GM12878 (cell line): ENCODE measurements around the gene TPM4. TPM values are rescaled to one million over a fixed set of nuclear protein-coding genes. Genes with fewer than 3 reads are reported as not detected.

Experiments
- ASH2L ChIP-seq: fragments of 300-600, 200-600 bp; sonication (generic); IDR thresholded peaks from 2 replicates; pipeline ENCODE4 v1.6.1; 2017; ENCODE audit warnings: low read depth, mild to moderate bottlenecking, borderline replicate concordance
- ATF7 ChIP-seq: fragments of 450-650 bp; IDR thresholded peaks from 2 replicates; pipeline ENCODE4 v1.6.1; 2016; ENCODE audit warnings: low read depth, mild to moderate bottlenecking
- CBX3 ChIP-seq: fragments of 200-600 bp; sonication (generic); IDR thresholded peaks from 2 replicates; pipeline ENCODE4 v1.6.1; 2016; ENCODE audit warnings: low read depth, borderline replicate concordance
- CHD2 ChIP-seq: IDR thresholded peaks from 2 replicates; pipeline ENCODE4 v1.6.1; 2011; ENCODE audit warnings: low read depth, low read length, improper control_type of control experiment, borderline replicate concordance
- CREM ChIP-seq: IDR thresholded peaks from 2 replicates; pipeline ENCODE4 v1.6.1; 2014; ENCODE audit warnings: antibody characterized with exemption, low read depth
- ETV6 ChIP-seq, 2 experiments: fragments of 450-650 bp in 1 of 2; IDR thresholded peaks in 1 of 2; conservative IDR thresholded peaks in 1 of 2; 2 replicates each; pipeline ENCODE4 v1.6.1; 2014; ENCODE audit warnings: antibody characterized with exemption in 1 of 2, borderline replicate concordance in 1 of 2, low read depth in 1 of 2, mild to moderate bottlenecking in 1 of 2, moderate library complexity in 1 of 2
- NFYA ChIP-seq: IDR thresholded peaks from 2 replicates; pipeline ENCODE4 v1.6.1; 2011; ENCODE audit warnings: low read depth, mild to moderate bottlenecking, low read length, improper control_type of control experiment, borderline replicate concordance
- NR2C2 ChIP-seq: IDR thresholded peaks from 2 replicates; pipeline ENCODE4 v1.6.1; 2011; ENCODE audit warnings: borderline replicate concordance, low read depth; ENCODE audit not compliant: control insufficient read depth, insufficient read length
- NR2F1 ChIP-seq: fragments of 450-650 bp; conservative IDR thresholded peaks from 2 replicates; pipeline ENCODE4 v1.6.1; 2017; ENCODE audit warnings: mild to moderate bottlenecking
- POU2F2 ChIP-seq: IDR thresholded peaks from 3 replicates; pipeline ENCODE4 v1.6.1; 2011; ENCODE audit warnings: low read depth, mild to moderate bottlenecking, low read length, borderline replicate concordance
- RCOR1 ChIP-seq: conservative IDR thresholded peaks from 2 replicates; pipeline ENCODE4 v1.6.1; 2012; ENCODE audit warnings: low read depth, low read length, improper control_type of control experiment
- RELA ChIP-seq: fragments of 450-650 bp; IDR thresholded peaks from 2 replicates; pipeline ENCODE4 v1.8.0; 2014; ENCODE audit warnings: borderline replicate concordance; ENCODE audit not compliant: partially characterized antibody
- SREBF1 ChIP-seq: IDR thresholded peaks from 2 replicates; pipeline ENCODE4 v1.6.1; 2012; ENCODE audit warnings: mild to moderate bottlenecking, low read length
- WRNIP1 ChIP-seq: IDR thresholded peaks from 2 replicates; pipeline ENCODE4 v1.6.1; 2011; ENCODE audit warnings: low read depth, low read length, improper control_type of control experiment, borderline replicate concordance
- polyA plus RNA-seq, 11 experiments: library from polyadenylated mRNA; depleted of rRNA in 4 of 11; unstranded in 6 of 11; stranded (reverse) in 5 of 11; fragments of >200 nt; fragmentation: Nextera tagmentation in 4 of 11; fragmentation: Illumina TruSeq in 1 of 11; extraction: Ambion mirVana in 4 of 11; extraction: Trizol in 1 of 11; gene quantifications; 1 replicate in 1 of 11; 2 replicates in 10 of 11; pipeline versions ENCODE4 v1.2.1 to v1.2.3, GENCODE V29; 2011 to 2016; ENCODE audit warnings: inconsistent platforms in 2 of 11, missing spikeins in 2 of 11, low read depth in 1 of 11
- total RNA-seq, 4 experiments: library from RNA; depleted of rRNA in 3 of 4; stranded (reverse); fragments of >200 nt in 3 of 4; fragmentation: Illumina TruSeq in 1 of 4; extraction: Trizol in 1 of 4; gene quantifications; 2 replicates each; pipeline versions ENCODE4 v1.2.1 to v1.2.3, GENCODE V29; 2013 to 2021
- TF ChIP-seq, protein P1 (sequence below): fragments of 450-650 bp; IDR thresholded peaks from 2 replicates; pipeline ENCODE4 v1.6.1; 2017; ENCODE audit warnings: mild to moderate bottlenecking, moderate library complexity
- TF ChIP-seq, protein P2 (sequence below): fragments of 450-650 bp; IDR thresholded peaks from 2 replicates; pipeline ENCODE4 v1.6.1; 2016; ENCODE audit warnings: mild to moderate bottlenecking

Gene TPM4
- total and polyA plus RNA-seq, 10 of the 15 experiments (the other 5 are each of a cell fraction or from before 2014, with no cell fraction given) = 183 to 620 (median 407) TPM

DNA sequence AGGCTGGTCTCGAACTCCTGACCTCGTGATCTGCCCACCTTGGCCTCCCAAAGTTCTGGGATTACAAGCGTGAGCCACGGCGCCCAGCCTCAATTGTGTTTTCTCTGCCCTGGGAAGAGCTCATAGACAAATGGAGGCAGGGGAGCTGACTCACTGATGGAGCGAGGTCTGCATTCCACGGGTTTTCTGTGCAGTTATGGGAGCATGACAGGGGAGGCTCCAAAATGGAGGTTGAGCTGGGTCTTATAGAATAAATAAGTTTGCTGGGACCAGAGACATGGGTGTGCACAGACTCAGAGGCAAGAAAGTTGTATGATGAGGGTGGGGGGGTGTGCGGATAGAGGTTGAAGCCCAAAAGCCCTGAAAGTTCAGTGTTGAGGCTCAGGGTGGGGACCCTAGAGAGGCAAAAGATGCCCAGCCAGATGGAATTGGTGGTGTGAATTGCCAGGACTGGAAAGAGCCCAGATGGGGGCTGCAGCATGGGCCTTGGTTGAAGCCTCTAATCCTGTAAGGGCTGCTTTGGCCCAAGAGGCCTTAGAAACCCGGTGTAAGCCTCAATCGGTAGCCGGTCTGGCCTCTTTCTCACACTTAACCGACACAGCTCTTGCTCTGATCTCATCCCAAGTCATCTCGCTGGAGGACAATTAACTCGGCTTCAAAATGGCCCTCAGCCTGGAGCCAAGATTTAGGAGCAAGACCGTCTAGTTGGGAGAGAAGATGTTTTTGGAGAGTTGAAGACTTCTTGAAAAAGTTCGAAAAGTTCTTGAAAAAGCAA, 1.9 kb downstream of the TPM4 start (continued):
- TF ChIP-seq, protein P1, sequence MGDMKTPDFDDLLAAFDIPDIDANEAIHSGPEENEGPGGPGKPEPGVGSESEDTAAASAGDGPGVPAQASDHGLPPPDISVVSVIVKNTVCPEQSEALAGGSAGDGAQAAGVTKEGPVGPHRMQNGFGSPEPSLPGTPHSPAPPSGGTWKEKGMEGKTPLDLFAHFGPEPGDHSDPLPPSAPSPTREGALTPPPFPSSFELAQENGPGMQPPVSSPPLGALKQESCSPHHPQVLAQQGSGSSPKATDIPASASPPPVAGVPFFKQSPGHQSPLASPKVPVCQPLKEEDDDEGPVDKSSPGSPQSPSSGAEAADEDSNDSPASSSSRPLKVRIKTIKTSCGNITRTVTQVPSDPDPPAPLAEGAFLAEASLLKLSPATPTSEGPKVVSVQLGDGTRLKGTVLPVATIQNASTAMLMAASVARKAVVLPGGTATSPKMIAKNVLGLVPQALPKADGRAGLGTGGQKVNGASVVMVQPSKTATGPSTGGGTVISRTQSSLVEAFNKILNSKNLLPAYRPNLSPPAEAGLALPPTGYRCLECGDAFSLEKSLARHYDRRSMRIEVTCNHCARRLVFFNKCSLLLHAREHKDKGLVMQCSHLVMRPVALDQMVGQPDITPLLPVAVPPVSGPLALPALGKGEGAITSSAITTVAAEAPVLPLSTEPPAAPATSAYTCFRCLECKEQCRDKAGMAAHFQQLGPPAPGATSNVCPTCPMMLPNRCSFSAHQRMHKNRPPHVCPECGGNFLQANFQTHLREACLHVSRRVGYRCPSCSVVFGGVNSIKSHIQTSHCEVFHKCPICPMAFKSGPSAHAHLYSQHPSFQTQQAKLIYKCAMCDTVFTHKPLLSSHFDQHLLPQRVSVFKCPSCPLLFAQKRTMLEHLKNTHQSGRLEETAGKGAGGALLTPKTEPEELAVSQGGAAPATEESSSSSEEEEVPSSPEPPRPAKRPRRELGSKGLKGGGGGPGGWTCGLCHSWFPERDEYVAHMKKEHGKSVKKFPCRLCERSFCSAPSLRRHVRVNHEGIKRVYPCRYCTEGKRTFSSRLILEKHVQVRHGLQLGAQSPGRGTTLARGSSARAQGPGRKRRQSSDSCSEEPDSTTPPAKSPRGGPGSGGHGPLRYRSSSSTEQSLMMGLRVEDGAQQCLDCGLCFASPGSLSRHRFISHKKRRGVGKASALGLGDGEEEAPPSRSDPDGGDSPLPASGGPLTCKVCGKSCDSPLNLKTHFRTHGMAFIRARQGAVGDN = 0 out of 2 replicates have a peak, but pooled peaks have one; percentile 46
- no peak for TF ChIP-seq SREBF1
- TF ChIP-seq RELA = no peak
- TF ChIP-seq NR2C2 = no peak
- TF ChIP-seq WRNIP1 = peak; percentile 46; the same call in 1 of the 2 replicates
- TF ChIP-seq, protein P2, sequence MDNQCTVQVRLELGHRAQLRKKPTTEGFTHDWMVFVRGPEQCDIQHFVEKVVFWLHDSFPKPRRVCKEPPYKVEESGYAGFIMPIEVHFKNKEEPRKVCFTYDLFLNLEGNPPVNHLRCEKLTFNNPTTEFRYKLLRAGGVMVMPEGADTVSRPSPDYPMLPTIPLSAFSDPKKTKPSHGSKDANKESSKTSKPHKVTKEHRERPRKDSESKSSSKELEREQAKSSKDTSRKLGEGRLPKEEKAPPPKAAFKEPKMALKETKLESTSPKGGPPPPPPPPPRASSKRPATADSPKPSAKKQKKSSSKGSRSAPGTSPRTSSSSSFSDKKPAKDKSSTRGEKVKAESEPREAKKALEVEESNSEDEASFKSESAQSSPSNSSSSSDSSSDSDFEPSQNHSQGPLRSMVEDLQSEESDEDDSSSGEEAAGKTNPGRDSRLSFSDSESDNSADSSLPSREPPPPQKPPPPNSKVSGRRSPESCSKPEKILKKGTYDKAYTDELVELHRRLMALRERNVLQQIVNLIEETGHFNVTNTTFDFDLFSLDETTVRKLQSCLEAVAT = peak; percentile 53
- TF ChIP-seq CBX3 = no peak
- TF ChIP-seq RCOR1 = no peak
- peak; percentile 57; the same call in 1 of the 3 replicates for TF ChIP-seq POU2F2
- TF ChIP-seq NR2F1 = no peak
- no peak for TF ChIP-seq ATF7
- no peak for TF ChIP-seq CREM
- TF ChIP-seq ETV6 (conservative IDR thresholded peaks at IDR 0.05 in 1 of 2, IDR thresholded peaks at IDR 0.05 in 1 of 2; ENCODE audit: borderline replicate concordance in 1 of 2, low read depth in 1 of 2) = no peak
- TF ChIP-seq CHD2 = no peak
- no peak for TF ChIP-seq NFYA
- TF ChIP-seq ASH2L = 0 out of 2 replicates have a peak, but pooled peaks have one; percentile 38
